SK-N-MC (cell line): ENCODE data around the gene ZNF30.

Experiments used
- DNase-seq: peaks from one replicate; pipeline ENCODE4 v3.0.0-alpha.2; 2011; ENCODE audit warnings: low read depth, low spot score
- H3K27ac ChIP-seq: fragments of 200-600 bp; sonication (generic); 2 replicates; pipeline ENCODE4 v1.5.1; 2016; ENCODE audit warnings: mixed run types
- H3K36me3 ChIP-seq: fragments of 200-600 bp; sonication (generic); 2 replicates; pipeline ENCODE4 v1.6.1; 2017; ENCODE audit warnings: antibody characterized with exemption, low read length, mixed read lengths; ENCODE audit not compliant: insufficient read depth
- H3K4me3 ChIP-seq: fragments of 200-600 bp; sonication (generic); 2 replicates; pipeline ENCODE4 v1.5.1; 2016
- H3K9ac ChIP-seq: fragments of 200-600 bp; sonication (generic); 2 replicates; pipeline ENCODE4 v1.8.0; 2017; ENCODE audit warnings: mixed run types, mixed read lengths; ENCODE audit not compliant: insufficient read length
- H3K9me3 ChIP-seq: fragments of 200-600 bp; sonication (generic); 2 replicates; pipeline ENCODE4 v1.6.1; 2017; ENCODE audit warnings: low read depth, mild to moderate bottlenecking, antibody characterized with exemption, low read length, moderate library complexity, mixed read lengths
- EZH2 ChIP-seq: fragments of 200-600 bp; sonication (generic); IDR thresholded peaks from one replicate; pipeline ENCODE4 v1.6.1; 2017; ENCODE audit warnings: antibody characterized with exemption
- FOXP2 ChIP-seq: optimal IDR thresholded peaks from 2 replicates; pipeline ENCODE3; 2011; ENCODE audit warnings: mild to moderate bottlenecking, moderate library complexity; ENCODE audit not compliant: insufficient read depth; ENCODE audit errors: extremely low read length, control extremely low read depth
- POLR2AphosphoS5 ChIP-seq: IDR thresholded peaks from 2 replicates; pipeline ENCODE4 v1.6.1; 2012; ENCODE audit warnings: mild to moderate bottlenecking, low read depth, low read length, borderline replicate concordance

ZNF30 gene

GRCh38 chr19:34957830-34958751 is 31.4 kb downstream of the ZNF30 start:
- Histone ChIP-seq H3K9me3 (peaks cover 8% of the 10 kb centered on the region; the same call in 1 of the 2 replicates), H3K9ac (no peak overlapping the region), H3K36me3 (no peaks in the 10 kb centered on the region), H3K27ac (no peak overlapping the region), H3K4me3 (no peak overlapping the region)
- TF ChIP-seq EZH2 (no peak), POLR2AphosphoS5 (no peak), FOXP2 (no peak)
- no peak for DNase-seq

GRCh38 chr19:34959021-34959420 is 32.3 kb downstream of the ZNF30 start:
- H3K4me3 ChIP-seq: no peak overlapping the region
- H3K36me3 ChIP-seq: no peaks in the 10 kb centered on the region
- no peak overlapping the region for H3K9ac ChIP-seq
- H3K9me3 ChIP-seq: peaks cover 8% of the 10 kb centered on the region; the same call in 1 of the 2 replicates
- DNase-seq: no peak
- H3K27ac ChIP-seq: no peak overlapping the region
- TF ChIP-seq FOXP2 (no peak), POLR2AphosphoS5 (no peak), EZH2 (no peak)

- Histone ChIP-seq H3K4me3 (no peak overlapping the region), H3K9ac (no peak overlapping the region), H3K27ac (no peak overlapping the region), H3K9me3 (peaks cover 8% of the 10 kb centered on the region; the same call in 1 of the 2 replicates), H3K36me3 (no peaks in the 10 kb centered on the region)
- no peak for DNase-seq
- no peak for TF ChIP-seq EZH2
- no peak for TF ChIP-seq POLR2AphosphoS5
- TF ChIP-seq FOXP2: no peak
Measured at GRCh38 chr19:34960103-34960805, 33.6 kb downstream of the ZNF30 start.

- Histone ChIP-seq H3K27ac (no peak overlapping the region), H3K36me3 (no peaks in the 10 kb centered on the region), H3K9me3 (peaks cover 8% of the 10 kb centered on the region; the same call in 1 of the 2 replicates), H3K4me3 (no peak overlapping the region), H3K9ac (no peak overlapping the region)
- no peak for DNase-seq
- TF ChIP-seq EZH2 (no peak), POLR2AphosphoS5 (no peak), FOXP2 (no peak)
Measured at GRCh38 chr19:34960940-34961679, 34.4 kb downstream of the ZNF30 start.

GRCh38 chr19:34961775-34962686 is 35.3 kb downstream of the ZNF30 start:
- Histone ChIP-seq H3K9me3 (peaks cover 8% of the 10 kb centered on the region; the same call in 1 of the 2 replicates), H3K4me3 (peak overlapping the region; percentile 6; the same call in 1 of the 2 replicates), H3K9ac (no peak overlapping the region), H3K27ac (no peak overlapping the region), H3K36me3 (no peaks in the 10 kb centered on the region)
- DNase-seq: no peak
- TF ChIP-seq POLR2AphosphoS5 (no peak), FOXP2 (no peak), EZH2 (no peak)

- no peak for DNase-seq
Measured at GRCh38 chr19:34962687-34963572, 36.2 kb downstream of the ZNF30 start.

More at GRCh38 chr19:34962687-34963572, 36.2 kb downstream of the ZNF30 start:
- Histone ChIP-seq H3K27ac (no peak overlapping the region), H3K9ac (no peak overlapping the region), H3K4me3 (peak overlapping the region; percentile 58), H3K9me3 (peaks cover 4% of the 10 kb centered on the region; the same call in 1 of the 2 replicates), H3K36me3 (no peaks in the 10 kb centered on the region)
- TF ChIP-seq POLR2AphosphoS5 (no peak), FOXP2 (no peak), EZH2 (no peak)
